Neural cell (in vitro differentiated cells): ENCODE results near the gene UNC5CL.

Source experiments
- CTCF ChIP-seq: fragments of 450-650 bp; IDR thresholded peaks from 2 replicates; pipeline ENCODE4 v1.5.1; 2014; ENCODE audit warnings: antibody characterized with exemption, mild to moderate bottlenecking, moderate library complexity; ENCODE audit not compliant: poor library complexity, severe bottlenecking
- EZH2 ChIP-seq: fragments of 200-600, 300-800 bp; shearing (Covaris generic), sonication (generic); IDR thresholded peaks from 2 replicates; pipeline ENCODE4 v1.6.1; 2014; ENCODE audit warnings: antibody characterized with exemption, low read length, borderline replicate concordance, mild to moderate bottlenecking; ENCODE audit not compliant: insufficient read depth, poor library complexity, severe bottlenecking

GRCh38 chr6:41037107-41037900 is 1.7 kb downstream of the UNC5CL start:
- TF ChIP-seq CTCF (no peak), EZH2 (no peak)
